RWPE2 (cell line): Measurements from ENCODE around the gene ACSL6.
A peak's percentile ranks its signal among the peaks of the same experiment; 100 is the strongest.

Experiments
- ATAC-seq: fragments of 200-7000 bp; cut with Tn5 transposase; 3 replicates; pipeline ENCODE4 v1.9.1; 2021; ENCODE audit warnings: low read depth
- DNase-seq: peaks from one replicate; pipeline ENCODE4 v3.0.0-alpha.2; 2020; ENCODE audit warnings: low spot score
- H3K27ac ChIP-seq: fragments of 450-650 bp; 2 replicates; pipeline ENCODE4 v1.5.1; 2017; ENCODE audit warnings: mild to moderate bottlenecking; ENCODE audit not compliant: poor library complexity, severe bottlenecking
- H3K27me3 ChIP-seq: fragments of 250-450 bp; sonication (Bioruptor Pico); 2 replicates; pipeline ENCODE4 v1.5.1; 2021; ENCODE audit warnings: mild to moderate bottlenecking, moderate library complexity; ENCODE audit not compliant: insufficient read depth, poor library complexity, severe bottlenecking
- H3K36me3 ChIP-seq: fragments of 250-450 bp; sonication (Bioruptor Pico); 2 replicates; pipeline ENCODE4 v1.5.1; 2020; ENCODE audit warnings: low read depth, mild to moderate bottlenecking, moderate library complexity
- H3K4me1 ChIP-seq: fragments of 250-450 bp; sonication (Bioruptor Pico); 2 replicates; pipeline ENCODE4 v1.5.1; 2021; ENCODE audit warnings: mild to moderate bottlenecking, moderate library complexity; ENCODE audit not compliant: insufficient read depth, poor library complexity, severe bottlenecking
- H3K4me3 ChIP-seq: fragments of 250-450 bp; sonication (Bioruptor Pico); 2 replicates; pipeline ENCODE4 v1.5.1; 2021; ENCODE audit warnings: mild to moderate bottlenecking, moderate library complexity; ENCODE audit not compliant: severe bottlenecking
- H3K9me3 ChIP-seq: fragments of 250-450 bp; sonication (Bioruptor Pico); 2 replicates; pipeline ENCODE4 v1.5.1; 2021; ENCODE audit warnings: mild to moderate bottlenecking, moderate library complexity; ENCODE audit not compliant: severe bottlenecking
- CTCF ChIP-seq: fragments of 450-650 bp; IDR thresholded peaks from one replicate; pipeline ENCODE4 v1.5.1; 2017; ENCODE audit warnings: mild to moderate bottlenecking, moderate library complexity; ENCODE audit not compliant: poor library complexity, severe bottlenecking

ACSL6 gene

GRCh38 chr5:132024117-132024435 is 12.6 kb upstream of the ACSL6 start:
- Histone ChIP-seq H3K4me1 (no peaks in the 10 kb centered on the region), H3K27me3 (peaks cover under 1% of the 10 kb centered on the region)
- no peak for TF ChIP-seq CTCF

GRCh38 chr5:132023258-132024116 is 12.0 kb upstream of the ACSL6 start:
- Histone ChIP-seq H3K27ac (no peak overlapping the region), H3K4me3 (no peak overlapping the region), H3K27me3 (peaks cover 3% of the 10 kb centered on the region), H3K4me1 (no peaks in the 10 kb centered on the region), H3K36me3 (no peaks in the 10 kb centered on the region), H3K9me3 (no peaks in the 10 kb centered on the region)
- TF ChIP-seq CTCF, result no peak
- DNase-seq (no peak), ATAC-seq (no peak)

More at GRCh38 chr5:132024117-132024435, 12.6 kb upstream of the ACSL6 start:
- H3K27ac ChIP-seq, result no peak overlapping the region
- H3K36me3 ChIP-seq, result no peaks in the 10 kb centered on the region
- no peaks in the 10 kb centered on the region for H3K9me3 ChIP-seq
- H3K4me3 ChIP-seq, result no peak overlapping the region
- DNase-seq (no peak), ATAC-seq (no peak)

- H3K9me3 ChIP-seq, result no peaks in the 10 kb centered on the region
- H3K27ac ChIP-seq, result no peak overlapping the region
- no peak for TF ChIP-seq CTCF
- DNase-seq (no peak), ATAC-seq (peak; percentile 44; the same call in 1 of the 3 replicates)
- H3K36me3 ChIP-seq, result no peaks in the 10 kb centered on the region
- H3K4me3 ChIP-seq, result no peak overlapping the region
- H3K27me3 ChIP-seq, result peaks cover 3% of the 10 kb centered on the region
- H3K4me1 ChIP-seq, result no peaks in the 10 kb centered on the region
Observed at GRCh38 chr5:132022737-132023136, 11.3 kb upstream of the ACSL6 start.

GRCh38 chr5:132021654-132022053 is 10.2 kb upstream of the ACSL6 start:
- no peak overlapping the region for H3K4me3 ChIP-seq
- peaks cover 3% of the 10 kb centered on the region for H3K27me3 ChIP-seq
- no peak for DNase-seq
- H3K27ac ChIP-seq, result no peak overlapping the region
- H3K4me1 ChIP-seq, result no peaks in the 10 kb centered on the region
- H3K9me3 ChIP-seq, result no peaks in the 10 kb centered on the region
- no peak for ATAC-seq
- TF ChIP-seq CTCF, result no peak
- H3K36me3 ChIP-seq, result no peaks in the 10 kb centered on the region
